SHP77 (cell line): Measurements from ENCODE around the gene GADL1.

Source experiments
- DNase-seq, 2 experiments: peaks; one replicate each; lab custom pipeline; 2025; lab: John Stamatoyannopoulos, UW

GADL1 gene

DNA sequence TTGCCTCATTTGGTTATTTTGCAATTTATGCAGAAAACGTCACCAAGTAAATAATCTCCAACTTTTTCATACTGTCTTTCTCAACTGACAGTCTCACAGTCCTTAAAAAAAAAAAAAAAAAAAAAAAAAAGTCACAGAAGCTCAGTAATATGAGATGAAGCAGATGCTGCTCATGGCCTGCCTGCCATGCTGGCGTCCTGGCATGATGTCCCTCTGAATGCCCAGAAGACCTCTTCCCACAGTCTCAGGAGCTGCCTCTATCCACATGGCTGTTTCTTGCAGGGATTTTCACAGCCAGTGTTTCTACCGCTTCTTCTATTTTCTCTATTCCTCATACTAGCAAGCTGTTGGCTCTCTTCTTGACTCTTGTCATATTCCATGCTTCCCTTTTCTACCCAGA is 200.3 kb downstream of the GADL1 start:
- no peak for DNase-seq

- peak; percentile 44 to 69 for DNase-seq
These were observed 200.9 kb downstream of the GADL1 start for GRCh38 chr3:30693470-30694120.

DNA sequence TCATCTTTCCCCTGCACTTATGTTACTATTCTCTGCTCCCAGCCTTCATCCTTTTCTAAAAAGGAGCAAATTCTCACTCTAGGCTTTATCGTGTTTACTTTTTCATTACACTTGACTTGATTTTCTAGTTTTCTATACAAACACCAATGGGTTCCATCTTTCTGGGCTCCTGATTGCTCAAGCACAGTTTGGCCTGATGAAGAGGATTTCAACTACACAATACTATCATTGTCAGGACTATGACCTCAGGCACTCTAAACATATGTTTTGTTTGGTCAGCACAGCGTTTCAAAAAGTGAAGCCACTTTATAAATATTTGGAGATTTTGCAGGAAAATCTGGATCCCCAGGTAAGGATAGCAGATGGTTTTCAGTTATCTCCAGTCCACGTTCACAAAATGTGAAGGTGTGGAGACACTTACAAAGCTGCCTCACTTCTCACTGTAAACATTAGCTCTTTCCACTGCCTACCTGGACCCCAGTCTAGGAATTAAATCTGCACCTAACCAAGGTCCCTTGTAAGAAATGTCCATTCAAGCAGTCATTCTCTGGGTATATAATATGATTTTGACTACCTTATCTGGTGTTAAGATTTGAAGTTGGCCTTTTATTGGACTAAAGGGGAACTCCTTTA is 201.8 kb downstream of the GADL1 start:
- no peak for DNase-seq

DNA sequence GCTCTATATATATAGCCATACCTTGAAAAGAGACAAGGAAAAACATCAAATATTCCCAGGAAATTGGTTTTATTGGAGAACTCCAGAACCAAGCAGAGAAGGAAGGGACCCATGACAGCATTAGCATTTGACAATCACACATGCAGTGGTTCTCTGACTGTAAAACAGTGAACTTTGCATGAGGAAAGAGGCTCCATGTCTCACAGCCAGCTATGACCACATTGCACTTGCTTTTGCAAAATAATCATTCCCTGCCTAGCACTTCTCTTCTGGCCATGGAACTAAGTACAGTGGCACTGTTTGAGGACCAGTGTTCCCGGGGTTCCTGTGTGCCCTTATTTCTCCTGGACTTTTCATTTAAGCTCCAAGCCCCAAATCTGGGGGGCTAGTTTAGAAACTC is 202.5 kb downstream of the GADL1 start:
- DNase-seq, result no peak

DNA sequence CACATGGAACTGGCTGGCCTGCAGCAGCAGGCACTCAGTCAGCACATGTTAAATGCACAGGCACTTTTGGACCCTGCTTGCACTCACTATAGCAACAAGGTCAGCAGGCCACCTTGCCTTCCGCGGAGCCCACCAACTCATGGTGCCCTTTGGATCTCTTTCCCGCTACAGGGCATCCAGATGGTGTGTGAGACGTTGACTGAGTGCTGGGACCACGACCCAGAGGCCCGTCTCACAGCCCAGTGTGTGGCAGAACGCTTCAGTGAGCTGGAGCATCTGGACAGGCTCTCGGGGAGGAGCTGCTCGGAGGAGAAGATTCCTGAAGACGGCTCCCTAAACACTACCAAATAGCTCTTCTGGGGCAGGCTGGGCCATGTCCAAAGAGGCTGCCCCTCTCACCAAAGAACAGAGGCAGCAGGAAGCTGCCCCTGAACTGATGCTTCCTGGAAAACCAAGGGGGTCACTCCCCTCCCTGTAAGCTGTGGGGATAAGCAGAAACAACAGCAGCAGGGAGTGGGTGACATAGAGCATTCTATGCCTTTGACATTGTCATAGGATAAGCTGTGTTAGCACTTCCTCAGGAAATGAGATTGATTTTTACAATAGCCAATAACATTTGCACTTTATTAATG is 203.1 kb downstream of the GADL1 start:
- no peak for DNase-seq

- no peak for DNase-seq
These were observed 204.3 kb downstream of the GADL1 start for GRCh38 chr3:30690199-30690598.

DNA sequence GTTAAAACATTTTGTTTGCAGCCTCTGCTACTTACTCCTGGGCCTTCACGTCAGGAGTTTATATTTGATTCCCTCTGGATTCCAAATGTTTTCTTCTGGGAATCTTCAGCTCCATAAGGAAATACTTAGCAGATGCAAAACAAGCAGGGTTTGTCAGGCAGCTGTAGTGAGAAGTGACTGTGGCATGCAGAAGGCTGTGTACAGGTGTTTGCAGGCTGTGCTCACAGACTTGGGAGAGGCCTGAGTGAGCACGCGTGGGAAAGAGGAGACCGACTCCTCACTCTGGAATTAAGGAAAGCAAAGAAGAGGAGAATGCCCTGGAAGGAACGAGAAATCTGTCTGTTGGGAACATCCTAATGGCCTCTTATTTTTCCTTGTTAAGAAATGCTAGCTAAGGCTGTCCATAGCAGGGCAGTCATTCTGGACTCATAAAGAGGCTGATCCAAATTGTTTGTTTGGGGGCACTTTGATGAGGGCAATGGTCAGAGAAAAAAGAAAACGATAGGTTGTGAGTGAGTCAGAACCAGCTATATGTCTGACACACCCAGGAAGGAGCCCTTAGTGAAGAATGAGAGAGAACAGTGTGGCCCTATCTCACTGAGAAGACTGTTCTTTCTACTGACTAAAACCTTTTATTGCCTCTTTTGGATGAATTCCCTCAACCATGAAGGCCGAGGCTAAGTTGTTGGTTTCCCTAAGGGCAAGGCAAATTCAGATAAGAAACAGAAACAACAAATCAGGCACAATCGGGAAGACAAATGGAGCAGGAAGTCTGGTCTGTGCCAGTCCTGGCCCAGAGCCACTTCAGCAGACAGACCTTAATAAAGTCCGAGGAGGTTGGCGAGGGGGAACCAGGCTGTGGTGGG is 205.5 kb downstream of the GADL1 start:
- peak in 1 of 2 experiments; percentile 5 for DNase-seq

DNA sequence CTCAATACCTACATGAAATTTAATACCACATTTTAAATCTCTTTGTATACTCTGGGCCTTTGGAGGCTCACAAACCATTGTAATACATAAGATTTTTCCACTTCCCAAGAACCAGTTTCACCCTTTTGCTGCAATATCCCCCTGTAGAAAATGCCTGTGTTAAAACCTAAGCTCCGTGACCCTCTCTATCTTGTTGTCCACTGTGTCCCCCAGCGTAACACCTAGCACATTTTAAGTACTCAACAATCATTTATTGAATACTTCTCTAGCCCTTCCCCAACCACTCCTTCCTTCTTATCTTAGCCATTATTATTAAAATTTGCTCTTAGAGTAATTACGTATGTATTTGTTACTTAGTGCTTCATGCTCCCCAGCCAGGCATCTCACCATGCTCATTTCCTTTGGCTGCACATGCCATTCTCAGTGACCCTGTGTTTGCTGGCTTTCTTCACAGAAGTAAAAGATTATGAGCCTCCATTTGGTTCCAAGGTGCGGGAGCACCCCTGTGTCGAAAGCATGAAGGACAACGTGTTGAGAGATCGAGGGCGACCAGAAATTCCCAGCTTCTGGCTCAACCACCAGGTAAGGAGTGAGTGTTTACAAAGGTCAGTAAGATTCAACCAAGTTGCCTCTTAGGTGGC is 206.4 kb downstream of the GADL1 start:
- DNase-seq, result no peak

- DNase-seq, result no peak
These were observed 207.7 kb downstream of the GADL1 start for GRCh38 chr3:30686799-30687198.

DNA sequence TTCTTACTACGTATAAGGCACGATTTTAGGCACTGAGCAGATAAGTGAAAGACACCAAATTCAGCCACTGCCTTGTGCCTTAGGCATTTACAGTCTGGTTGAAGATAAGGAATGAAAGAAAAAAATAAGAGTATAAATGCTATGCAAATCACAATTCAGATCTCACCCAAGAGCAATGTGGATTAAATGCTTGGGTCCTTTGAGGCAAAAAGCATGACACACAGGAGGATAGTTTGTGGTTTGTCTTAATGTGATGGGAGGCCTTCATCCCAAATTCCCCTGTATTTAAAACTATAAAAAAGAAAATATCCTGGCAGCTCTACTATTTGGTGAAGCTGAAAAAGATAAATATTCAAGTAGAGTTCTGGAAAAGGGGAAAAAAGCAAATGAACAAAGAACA is 208.3 kb downstream of the GADL1 start:
- DNase-seq, result no peak

- no peak for DNase-seq
These were observed 209.2 kb downstream of the GADL1 start for GRCh38 chr3:30685267-30685667.

DNA sequence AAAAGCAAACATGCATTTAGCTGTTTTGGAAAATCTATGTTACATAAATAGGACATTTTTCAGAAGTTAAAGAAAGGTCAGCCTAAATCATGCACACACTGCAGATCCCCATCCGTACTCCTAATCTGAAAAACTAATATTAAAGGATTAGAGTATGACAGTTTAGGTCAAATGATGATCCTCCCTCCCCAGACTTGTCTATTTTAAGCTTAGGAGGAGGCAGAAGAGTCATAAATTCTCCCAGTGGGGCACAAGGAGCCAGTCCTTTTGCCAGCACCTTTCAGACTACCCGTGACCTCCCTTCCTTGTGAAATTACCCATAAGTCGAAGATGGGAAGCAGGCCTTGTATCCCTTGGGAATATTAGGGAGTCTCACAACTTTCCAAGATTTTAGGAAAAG is 210.1 kb downstream of the GADL1 start:
- no peak for DNase-seq

GRCh38 chr3:30683769-30684168 is 210.7 kb downstream of the GADL1 start:
- no peak for DNase-seq

- DNase-seq, result no peak
These were observed 211.9 kb downstream of the GADL1 start for GRCh38 chr3:30682434-30683155.

DNA sequence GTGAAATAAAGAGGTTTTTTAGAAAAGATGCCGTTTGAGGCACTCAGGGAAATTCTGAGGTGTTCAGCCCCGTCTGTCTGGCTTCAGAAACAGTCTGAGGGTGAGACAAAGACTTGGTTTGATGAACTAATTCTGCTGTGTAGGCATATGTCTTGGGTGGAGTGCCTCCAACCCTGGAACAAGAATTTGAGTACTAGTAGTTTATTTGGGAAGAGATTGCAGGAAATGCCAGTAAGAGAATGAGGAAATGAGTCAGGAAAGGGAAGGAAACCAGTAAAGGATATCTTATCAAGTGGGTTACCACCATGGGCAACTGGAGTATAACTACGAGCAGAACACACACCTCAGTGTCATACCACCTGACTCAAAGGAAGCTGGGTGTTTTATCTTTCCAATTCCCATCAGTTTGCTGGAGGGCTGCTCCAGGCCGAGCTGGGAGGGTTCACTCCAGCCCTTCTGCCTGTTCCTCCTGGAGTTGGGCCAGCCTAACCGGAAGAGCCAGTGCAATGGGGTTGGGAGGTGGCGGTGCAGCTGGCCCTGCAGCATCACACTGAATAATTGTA is 212.7 kb downstream of the GADL1 start:
- DNase-seq, result no peak

GRCh38 chr3:30680789-30681648 is 213.4 kb downstream of the GADL1 start:
- no peak for DNase-seq

GRCh38 chr3:30679045-30679444 is 215.4 kb downstream of the GADL1 start:
- no peak for DNase-seq

GRCh38 chr3:30677347-30677685 is 217.1 kb downstream of the GADL1 start:
- DNase-seq, result no peak

DNA sequence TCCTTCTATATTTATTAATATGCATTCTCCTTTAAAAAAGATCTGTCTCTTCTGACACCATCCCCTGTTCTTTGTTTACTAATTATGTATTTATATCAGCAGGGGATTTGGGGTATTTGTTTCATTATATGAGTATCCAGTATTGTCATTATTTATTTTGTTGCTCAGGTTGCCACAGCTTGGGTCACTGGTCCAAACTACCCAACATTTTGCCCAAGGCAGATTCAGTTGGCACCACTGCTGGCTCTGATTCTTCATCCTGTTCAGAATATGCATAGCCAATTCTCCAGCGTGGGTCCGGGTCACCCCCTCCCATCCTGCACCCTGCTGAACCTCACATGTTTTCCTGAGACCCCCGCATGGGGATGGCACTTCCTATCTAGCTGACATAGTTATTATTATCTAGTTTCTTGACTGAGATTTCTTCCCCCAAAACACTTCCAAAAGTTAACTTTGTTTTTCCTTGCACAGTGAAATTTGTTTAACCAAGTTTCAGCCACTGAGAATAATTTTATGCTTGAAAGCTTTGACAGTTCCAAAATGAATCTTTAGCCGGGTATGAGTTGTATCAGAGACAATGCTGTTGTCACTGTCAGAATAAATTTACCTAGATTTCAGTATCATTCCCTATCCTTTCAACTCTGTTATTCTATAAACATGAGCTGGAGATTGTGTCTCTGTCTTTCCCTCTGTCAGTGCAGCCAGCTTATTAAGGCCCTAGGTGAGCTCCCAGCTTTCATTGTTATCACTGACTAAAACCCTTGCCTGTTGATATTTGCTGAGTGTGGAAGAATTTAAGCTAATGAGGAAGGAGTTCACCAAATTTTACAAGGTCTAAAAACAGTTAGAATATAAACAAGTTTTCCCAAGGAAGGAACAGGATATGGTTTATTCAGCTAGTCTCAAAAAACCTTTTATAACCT is 217.8 kb downstream of the GADL1 start:
- DNase-seq, result no peak
